Karpas-422 (cell line): ENCODE data around the gene GSC2. TPM values are rescaled to one million over a fixed set of nuclear protein-coding genes. Genes with fewer than 3 reads are reported as not detected.

Experiments
- DNase-seq: peaks from one replicate; pipeline ENCODE4 v3.0.0-alpha.2; 2015
- H2AFZ ChIP-seq: fragments of 200-600 bp; sonication (generic); 2 replicates; pipeline ENCODE4 v1.6.1; 2014; ENCODE audit warnings: antibody characterized with exemption, low read length, mixed read lengths
- H3K27ac ChIP-seq: fragments of 200-600 bp; sonication (generic); 2 replicates; pipeline ENCODE4 v1.5.1; 2014; ENCODE audit warnings: mild to moderate bottlenecking, low read length, moderate library complexity
- H3K27me3 ChIP-seq: fragments of 200-600 bp; sonication (generic); 2 replicates; pipeline ENCODE4 v1.6.1; 2014; ENCODE audit warnings: low read length, mixed read lengths
- H3K36me3 ChIP-seq: fragments of 200-600 bp; sonication (generic); 2 replicates; pipeline ENCODE4 v1.6.1; 2014; ENCODE audit warnings: low read length, mixed read lengths; ENCODE audit not compliant: insufficient read depth
- H3K4me1 ChIP-seq: fragments of 200-600 bp; sonication (generic); 2 replicates; pipeline ENCODE4 v1.6.1; 2014; ENCODE audit warnings: mild to moderate bottlenecking, low read length, mixed read lengths
- H3K4me2 ChIP-seq: fragments of 200-600 bp; sonication (generic); 2 replicates; pipeline ENCODE4 v1.6.1; 2014; ENCODE audit warnings: low read length, low read depth, mild to moderate bottlenecking; ENCODE audit not compliant: poor library complexity, severe bottlenecking
- H3K4me3 ChIP-seq: fragments of 200-600 bp; sonication (generic); 2 replicates; pipeline ENCODE4 v1.5.1; 2014; ENCODE audit warnings: mild to moderate bottlenecking, antibody characterized with exemption, low read length, mixed read lengths
- H3K79me2 ChIP-seq: fragments of 200-600 bp; sonication (generic); 2 replicates; pipeline ENCODE4 v1.6.1; 2014; ENCODE audit warnings: mild to moderate bottlenecking, low read length, mixed read lengths
- H3K9ac ChIP-seq: fragments of 200-600 bp; sonication (generic); 2 replicates; pipeline ENCODE4 v1.6.0; 2014; ENCODE audit warnings: low read length
- H3K9me2 ChIP-seq: fragments of 200-600 bp; sonication (generic), shearing (Covaris generic); replicated peaks from 2 replicates; pipeline ENCODE4 v1.6.0; 2014; ENCODE audit warnings: mild to moderate bottlenecking, low read length, moderate library complexity; ENCODE audit not compliant: insufficient read depth
- H3K9me3 ChIP-seq: fragments of 300-700, 200-600 bp; sonication (generic); 2 replicates; pipeline ENCODE4 v1.6.1; 2014; ENCODE audit warnings: low read length, mixed read lengths
- H4K20me1 ChIP-seq: fragments of 200-600 bp; sonication (generic); 2 replicates; pipeline ENCODE4 v1.6.1; 2014; ENCODE audit warnings: mild to moderate bottlenecking, antibody characterized with exemption, low read length, low read depth; ENCODE audit not compliant: insufficient read depth
- total RNA-seq: library from RNA; depleted of rRNA; stranded (reverse); fragments of >200 nt; shearing (Covaris generic); gene quantifications from 2 replicates; pipeline ENCODE4 v1.2.3, GENCODE V29; 2014; ENCODE audit warnings: low replicate concordance

The GSC2 gene
- total RNA-seq, 1 experiment from 2014 or later, result not detected

DNA sequence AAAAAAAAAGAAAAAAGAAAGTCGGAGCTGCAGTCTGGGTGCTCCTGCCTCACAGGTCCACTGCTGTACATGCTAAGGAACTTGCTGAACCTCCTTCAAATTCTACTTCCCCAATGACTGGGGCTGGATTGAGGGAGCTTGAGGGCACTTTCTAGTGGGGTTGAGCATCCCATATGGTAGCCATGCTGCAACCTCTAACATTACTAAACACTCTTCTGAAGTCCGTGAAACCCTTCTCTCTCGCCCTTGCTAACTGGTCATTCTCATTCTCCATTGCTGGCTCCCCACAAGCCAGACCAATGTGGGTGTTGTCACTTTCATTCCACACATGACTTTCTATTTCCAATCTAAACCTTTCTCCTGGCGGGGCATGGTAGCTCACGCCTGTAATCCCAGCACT lies 6.9 kb downstream of the GSC2 start:
- no peak for DNase-seq
- Histone ChIP-seq H3K9me2 (no peaks in the 10 kb centered on the region), H4K20me1 (no peaks in the 10 kb centered on the region), H3K27ac (no peak overlapping the region), H3K27me3 (no peaks in the 10 kb centered on the region), H3K79me2 (peaks cover 15% of the 10 kb centered on the region), H3K4me2 (peak overlapping the region; percentile 95), H3K9me3 (no peaks in the 10 kb centered on the region), H3K4me1 (peaks cover 14% of the 10 kb centered on the region), H3K9ac (peak overlapping the region; percentile 95), H3K4me3 (peak overlapping the region; percentile 99), H3K36me3 (peaks cover 16% of the 10 kb centered on the region; the same call in 1 of the 2 replicates), H2AFZ (no peak overlapping the region)

DNA sequence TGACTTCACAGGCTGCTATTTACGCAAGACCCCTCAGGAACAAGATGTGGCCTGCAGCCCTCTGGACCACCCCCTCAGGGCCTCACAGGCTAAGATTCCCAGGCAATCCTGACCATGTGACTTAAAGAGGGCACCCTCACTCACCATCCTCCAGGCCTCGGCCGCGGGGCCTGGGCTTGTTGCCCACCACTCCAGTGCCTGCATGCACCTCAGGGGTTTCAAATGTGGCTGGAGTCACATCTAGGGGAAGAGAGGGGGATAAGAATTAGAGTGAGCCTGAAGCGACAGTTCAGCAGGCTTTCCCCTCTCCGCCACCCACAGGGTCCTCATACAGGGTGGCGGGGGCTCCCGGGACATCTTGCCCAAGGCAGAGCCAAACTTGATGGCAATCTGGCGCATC lies 7.7 kb downstream of the GSC2 start:
- H3K9ac ChIP-seq, result no peak overlapping the region
- no peaks in the 10 kb centered on the region for H3K9me3 ChIP-seq
- H3K79me2 ChIP-seq, result peaks cover 15% of the 10 kb centered on the region
- DNase-seq, result no peak
- H3K4me3 ChIP-seq, result no peak overlapping the region
- H3K9me2 ChIP-seq, result no peaks in the 10 kb centered on the region
- H3K27me3 ChIP-seq, result no peaks in the 10 kb centered on the region
- H3K27ac ChIP-seq, result no peak overlapping the region
- no peak overlapping the region for H3K4me2 ChIP-seq
- peaks cover 14% of the 10 kb centered on the region for H3K4me1 ChIP-seq
- no peaks in the 10 kb centered on the region for H4K20me1 ChIP-seq
- H3K36me3 ChIP-seq, result peaks cover 16% of the 10 kb centered on the region; the same call in 1 of the 2 replicates
- H2AFZ ChIP-seq, result no peak overlapping the region

DNA sequence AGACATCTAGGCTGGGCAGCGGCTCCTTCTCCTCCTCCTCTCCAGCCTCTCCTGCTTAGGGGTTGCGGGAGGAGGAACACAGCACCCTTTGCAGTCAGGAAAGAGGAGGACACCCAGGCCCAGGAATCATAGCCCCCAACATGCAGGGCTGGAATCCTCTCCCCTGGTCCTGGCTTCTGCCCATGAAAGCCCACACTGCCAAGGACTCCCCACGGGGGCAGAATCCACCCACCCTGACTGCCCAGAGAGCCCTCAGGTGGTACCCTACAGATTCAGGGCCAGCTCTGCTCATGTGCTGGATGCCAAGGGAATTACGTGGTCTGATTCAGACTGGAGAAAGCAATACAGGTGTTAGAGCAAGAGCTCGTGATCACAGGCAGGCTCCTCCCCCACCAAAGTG lies 10.1 kb downstream of the GSC2 start:
- Histone ChIP-seq H3K36me3 (peaks cover 16% of the 10 kb centered on the region; the same call in 1 of the 2 replicates), H3K4me2 (no peak overlapping the region), H3K4me3 (no peak overlapping the region)

DNA sequence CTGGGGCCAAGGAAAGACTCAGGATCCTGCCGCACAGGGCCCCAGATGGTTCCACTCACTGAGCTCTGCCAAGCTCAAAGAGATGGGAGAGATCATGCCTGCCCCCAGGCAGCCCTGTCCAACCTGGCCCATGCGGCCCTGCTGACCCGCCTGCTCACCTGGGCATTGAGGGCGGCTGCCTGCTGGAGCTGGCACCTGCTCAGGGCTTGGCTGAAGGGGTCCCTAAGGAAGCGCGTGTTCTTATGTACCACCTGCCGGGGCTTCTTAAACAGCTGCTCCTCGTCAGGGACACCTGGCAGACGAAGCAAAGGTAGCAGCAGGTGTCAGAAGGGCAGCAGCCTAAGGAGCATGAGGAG lies 11.1 kb downstream of the GSC2 start:
- Histone ChIP-seq H3K4me2 (no peak overlapping the region), H3K27me3 (no peaks in the 10 kb centered on the region), H3K4me1 (peaks cover 8% of the 10 kb centered on the region), H3K4me3 (no peak overlapping the region), H3K36me3 (peaks cover 16% of the 10 kb centered on the region; the same call in 1 of the 2 replicates), H3K9me3 (no peaks in the 10 kb centered on the region), H4K20me1 (no peaks in the 10 kb centered on the region), H3K27ac (no peak overlapping the region), H3K79me2 (peaks cover 10% of the 10 kb centered on the region), H3K9ac (no peak overlapping the region), H3K9me2 (no peaks in the 10 kb centered on the region), H2AFZ (no peak overlapping the region)
- no peak for DNase-seq

More for the DNA sequence above, 10.1 kb downstream of the GSC2 start:
- H3K9me3 ChIP-seq, result no peaks in the 10 kb centered on the region
- H3K9ac ChIP-seq, result no peak overlapping the region
- H3K9me2 ChIP-seq, result no peaks in the 10 kb centered on the region
- H4K20me1 ChIP-seq, result no peaks in the 10 kb centered on the region
- H2AFZ ChIP-seq, result no peak overlapping the region
- no peak for DNase-seq
- H3K27ac ChIP-seq, result no peak overlapping the region
- H3K4me1 ChIP-seq, result peaks cover 10% of the 10 kb centered on the region
- H3K27me3 ChIP-seq, result no peaks in the 10 kb centered on the region
- H3K79me2 ChIP-seq, result peaks cover 15% of the 10 kb centered on the region

DNA sequence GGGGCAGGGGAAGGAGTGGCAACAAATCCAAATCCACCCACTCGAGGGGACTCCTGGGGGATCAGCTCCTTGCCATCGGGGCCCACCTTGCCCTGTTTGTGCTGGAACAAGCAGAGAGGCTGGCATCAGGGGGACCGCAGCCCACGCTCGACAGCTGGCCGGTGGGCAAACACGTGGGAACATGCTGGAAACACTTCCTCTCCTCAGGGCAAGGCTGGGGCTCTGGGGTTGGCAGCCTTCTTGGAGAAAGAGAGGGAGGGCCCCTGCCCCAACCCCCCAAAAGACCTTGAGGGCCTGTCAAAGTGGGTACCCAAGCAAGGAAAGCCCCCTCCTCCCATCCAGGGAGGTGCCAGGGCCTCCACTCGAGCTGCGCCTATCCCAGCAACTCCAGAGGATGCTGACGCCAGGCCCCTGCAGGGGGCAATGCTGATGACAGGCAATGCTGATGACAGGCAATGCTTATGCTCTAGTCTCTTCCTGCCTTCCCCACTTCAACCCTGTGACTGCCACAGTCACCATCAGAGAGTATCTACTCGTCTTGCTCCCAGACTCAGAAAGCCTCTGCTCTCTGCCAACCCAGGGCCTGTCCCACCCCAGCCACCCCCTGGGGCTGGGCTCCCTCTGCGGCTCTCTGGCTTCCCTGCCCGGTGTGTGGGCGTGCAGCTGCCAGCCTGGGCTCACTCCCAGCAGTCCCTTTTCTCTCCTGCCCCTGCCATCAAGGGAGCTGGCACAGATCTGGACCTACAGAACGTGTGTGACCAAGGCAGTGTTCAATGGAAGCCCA lies 11.7 kb downstream of the GSC2 start:
- no peaks in the 10 kb centered on the region for H3K9me3 ChIP-seq
- H3K4me1 ChIP-seq, result peaks cover 3% of the 10 kb centered on the region
- H4K20me1 ChIP-seq, result no peaks in the 10 kb centered on the region
- H3K9me2 ChIP-seq, result no peaks in the 10 kb centered on the region
- no peak overlapping the region for H3K4me3 ChIP-seq
- no peak overlapping the region for H3K4me2 ChIP-seq
- H3K79me2 ChIP-seq, result peaks cover 5% of the 10 kb centered on the region
- no peak for DNase-seq
- H3K9ac ChIP-seq, result no peak overlapping the region
- peaks cover 16% of the 10 kb centered on the region; the same call in 1 of the 2 replicates for H3K36me3 ChIP-seq
- no peak overlapping the region for H3K27ac ChIP-seq
- no peak overlapping the region for H2AFZ ChIP-seq
- no peaks in the 10 kb centered on the region for H3K27me3 ChIP-seq

DNA sequence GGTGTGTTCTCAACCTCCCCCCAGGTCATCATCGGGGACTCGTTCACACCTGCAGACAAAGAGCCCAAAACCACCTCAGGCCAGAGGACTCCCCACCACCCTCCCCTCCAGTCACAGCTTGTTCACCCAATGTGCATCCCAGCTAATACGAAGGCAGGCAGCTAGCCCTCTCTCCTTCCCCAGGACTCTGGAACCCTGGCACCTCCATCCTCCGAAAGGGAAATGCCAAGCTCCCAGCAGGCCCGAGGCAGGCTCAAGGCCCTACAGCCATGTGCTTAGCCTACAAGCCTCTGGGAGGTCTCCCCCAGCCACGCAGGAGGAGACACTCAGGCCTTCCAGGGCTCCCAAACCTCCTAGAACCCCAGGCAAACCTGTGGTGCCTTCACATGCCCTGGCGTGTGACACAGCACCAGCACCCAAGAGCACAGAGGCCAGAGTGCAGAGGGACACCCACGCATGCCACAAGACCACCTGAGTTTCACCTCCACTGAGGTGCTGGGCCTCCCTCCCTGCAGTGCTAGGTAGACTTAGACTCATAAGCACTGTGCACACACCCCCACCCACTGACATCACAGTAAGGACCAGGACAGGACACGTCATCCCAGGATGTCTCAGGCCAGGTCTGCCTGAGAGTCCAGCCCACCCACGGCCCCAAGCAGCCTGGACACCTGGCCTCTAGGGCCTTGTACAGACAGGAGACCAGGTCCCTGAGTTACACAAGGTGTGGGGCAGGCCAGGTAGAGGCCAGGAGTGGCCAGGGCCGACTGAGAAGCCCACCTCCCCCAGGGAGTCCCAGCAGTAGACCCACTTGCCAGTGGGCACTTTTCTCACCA lies 12.5 kb downstream of the GSC2 start:
- no peak for DNase-seq
- Histone ChIP-seq H3K27me3 (no peaks in the 10 kb centered on the region), H2AFZ (no peak overlapping the region), H4K20me1 (no peaks in the 10 kb centered on the region), H3K9me3 (no peaks in the 10 kb centered on the region), H3K9me2 (no peaks in the 10 kb centered on the region), H3K4me3 (no peak overlapping the region), H3K36me3 (peaks cover 16% of the 10 kb centered on the region; the same call in 1 of the 2 replicates), H3K4me2 (no peak overlapping the region), H3K79me2 (no peaks in the 10 kb centered on the region), H3K27ac (no peak overlapping the region), H3K4me1 (no peaks in the 10 kb centered on the region), H3K9ac (no peak overlapping the region)

DNA sequence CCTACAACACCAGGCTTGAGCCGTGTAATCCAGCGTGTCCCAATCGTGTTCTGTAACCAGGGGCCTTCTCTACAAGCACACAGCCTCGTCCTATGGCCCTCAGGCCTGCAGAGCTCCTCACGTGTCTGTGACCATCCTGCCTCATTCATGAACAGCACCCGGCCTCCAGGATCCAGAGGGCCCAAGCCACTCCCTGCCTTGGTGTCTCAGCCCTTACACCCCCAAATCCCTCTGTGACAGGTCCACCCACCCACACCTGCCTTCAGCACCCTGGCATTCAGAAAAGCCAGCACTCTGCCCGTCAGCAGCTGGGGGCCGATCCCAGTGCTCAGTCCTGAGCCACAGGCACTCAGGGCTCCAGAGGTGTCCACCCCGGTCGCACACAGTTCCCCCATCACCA lies 13.2 kb downstream of the GSC2 start:
- Histone ChIP-seq H3K27ac (no peak overlapping the region), H3K9me3 (no peaks in the 10 kb centered on the region), H2AFZ (no peak overlapping the region), H3K27me3 (no peaks in the 10 kb centered on the region), H3K4me3 (no peak overlapping the region), H3K4me1 (no peaks in the 10 kb centered on the region), H3K36me3 (peaks cover 10% of the 10 kb centered on the region; the same call in 1 of the 2 replicates), H3K79me2 (no peaks in the 10 kb centered on the region), H3K9me2 (no peaks in the 10 kb centered on the region), H3K9ac (no peak overlapping the region), H4K20me1 (no peaks in the 10 kb centered on the region), H3K4me2 (no peak overlapping the region)
- DNase-seq, result no peak

DNA sequence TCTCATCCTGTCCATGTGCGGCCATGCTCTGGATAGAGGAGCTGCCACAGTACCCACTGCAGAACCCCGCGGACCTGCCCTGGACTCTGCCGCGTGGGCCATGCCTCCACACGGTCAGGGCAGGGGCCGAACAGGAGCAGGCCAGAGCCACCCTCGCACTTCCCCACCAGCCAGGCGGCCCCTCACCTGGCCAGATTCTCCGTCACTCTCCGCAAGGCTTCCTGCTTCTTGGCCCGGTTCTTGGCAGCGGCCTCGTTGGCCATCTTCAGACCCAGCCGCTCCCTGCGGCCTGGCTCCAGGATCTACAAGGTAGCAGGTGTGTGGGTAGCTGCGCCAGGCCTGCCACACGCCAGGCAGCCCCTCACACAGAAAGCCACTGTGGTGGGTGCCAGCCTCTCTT lies 15.2 kb downstream of the GSC2 start:
- H4K20me1 ChIP-seq, result no peaks in the 10 kb centered on the region
- no peak overlapping the region for H3K4me2 ChIP-seq
- no peak overlapping the region for H3K9ac ChIP-seq
- H3K79me2 ChIP-seq, result no peaks in the 10 kb centered on the region
- H3K9me2 ChIP-seq, result no peaks in the 10 kb centered on the region
- no peak for DNase-seq
- no peaks in the 10 kb centered on the region for H3K27me3 ChIP-seq
- no peaks in the 10 kb centered on the region for H3K36me3 ChIP-seq
- H3K4me1 ChIP-seq, result no peaks in the 10 kb centered on the region
- H3K27ac ChIP-seq, result no peak overlapping the region
- H2AFZ ChIP-seq, result no peak overlapping the region
- no peak overlapping the region for H3K4me3 ChIP-seq
- no peaks in the 10 kb centered on the region for H3K9me3 ChIP-seq
